Testis (tissue), 2 donors: ENCODE results near the gene FAM221B.

Source experiments
- POLR2A ChIP-seq: fragments of 450-650 bp; IDR thresholded peaks from one replicate; pipeline ENCODE4 v1.6.1; 2017; ENCODE audit warnings: antibody characterized with exemption, mild to moderate bottlenecking, moderate library complexity
- TF ChIP-seq, protein P1 (sequence below), 3 experiments: fragments of 450-650 bp in 2 of 3; fragments of 200-600 bp in 1 of 3; sonication (generic) in 1 of 3; IDR thresholded peaks; one replicate each; pipeline ENCODE4 v1.5.1; 2016 to 2019; ENCODE audit warnings: antibody characterized with exemption in 3 of 3, mild to moderate bottlenecking in 2 of 3, moderate library complexity in 1 of 3

GRCh38 chr9:35862328-35862727 lies 33.8 kb upstream of the FAM221B start:
- TF ChIP-seq, protein P1, sequence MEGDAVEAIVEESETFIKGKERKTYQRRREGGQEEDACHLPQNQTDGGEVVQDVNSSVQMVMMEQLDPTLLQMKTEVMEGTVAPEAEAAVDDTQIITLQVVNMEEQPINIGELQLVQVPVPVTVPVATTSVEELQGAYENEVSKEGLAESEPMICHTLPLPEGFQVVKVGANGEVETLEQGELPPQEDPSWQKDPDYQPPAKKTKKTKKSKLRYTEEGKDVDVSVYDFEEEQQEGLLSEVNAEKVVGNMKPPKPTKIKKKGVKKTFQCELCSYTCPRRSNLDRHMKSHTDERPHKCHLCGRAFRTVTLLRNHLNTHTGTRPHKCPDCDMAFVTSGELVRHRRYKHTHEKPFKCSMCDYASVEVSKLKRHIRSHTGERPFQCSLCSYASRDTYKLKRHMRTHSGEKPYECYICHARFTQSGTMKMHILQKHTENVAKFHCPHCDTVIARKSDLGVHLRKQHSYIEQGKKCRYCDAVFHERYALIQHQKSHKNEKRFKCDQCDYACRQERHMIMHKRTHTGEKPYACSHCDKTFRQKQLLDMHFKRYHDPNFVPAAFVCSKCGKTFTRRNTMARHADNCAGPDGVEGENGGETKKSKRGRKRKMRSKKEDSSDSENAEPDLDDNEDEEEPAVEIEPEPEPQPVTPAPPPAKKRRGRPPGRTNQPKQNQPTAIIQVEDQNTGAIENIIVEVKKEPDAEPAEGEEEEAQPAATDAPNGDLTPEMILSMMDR (IDR thresholded peaks at IDR 0.05) = no peak
- no peak for TF ChIP-seq POLR2A
